ELR (cell line): ENCODE data around the gene FHIP2A.
"Not testable (repeated sequence)": the region's sequence is repeated elsewhere in the genome, so short reads cannot be mapped to it uniquely, and the experiment has no call there.

Experiments used
- DNase-seq: peaks from one replicate; pipeline ENCODE4 v3.0.0-alpha.2; 2015; ENCODE audit warnings: low read depth

Gene FHIP2A

GRCh38 chr10:114819322-114819721 lies 2.3 kb upstream of the FHIP2A start:
- no peak for DNase-seq

GRCh38 chr10:114821915-114822443 lies 399 bp downstream of the FHIP2A start:
- DNase-seq: peak; percentile 54

- DNase-seq: peak; percentile 56
Measured at GRCh38 chr10:114822444-114823076, 980 bp downstream of the FHIP2A start.

- DNase-seq: peak; percentile 37
Measured at GRCh38 chr10:114823077-114823463, 1.5 kb downstream of the FHIP2A start.

- DNase-seq: no peak
Measured at GRCh38 chr10:114824391-114824790, 2.8 kb downstream of the FHIP2A start.

- DNase-seq: peak; percentile 67
Measured at GRCh38 chr10:114825513-114826253, 4.1 kb downstream of the FHIP2A start.

GRCh38 chr10:114829160-114829909 lies 7.8 kb downstream of the FHIP2A start:
- DNase-seq: no peak

- no peak for DNase-seq
Measured at GRCh38 chr10:114831186-114831867, 9.7 kb downstream of the FHIP2A start.

GRCh38 chr10:114837690-114838089 lies 16.1 kb downstream of the FHIP2A start:
- no peak for DNase-seq

GRCh38 chr10:114839901-114840300 lies 18.3 kb downstream of the FHIP2A start:
- DNase-seq: peak; percentile 23

- no peak for DNase-seq
Measured at GRCh38 chr10:114845978-114846693, 24.6 kb downstream of the FHIP2A start.

- not testable (repeated sequence) for DNase-seq
Measured at GRCh38 chr10:114847517-114847916, 25.9 kb downstream of the FHIP2A start.

- DNase-seq: no peak
Measured at GRCh38 chr10:114849674-114850073, 28.1 kb downstream of the FHIP2A start.

- DNase-seq: no peak
Measured at GRCh38 chr10:114850126-114850525, 28.5 kb downstream of the FHIP2A start.

GRCh38 chr10:114851336-114851735 lies 29.8 kb downstream of the FHIP2A start:
- DNase-seq: no peak

- DNase-seq: no peak
Measured at GRCh38 chr10:114852197-114852596, 30.6 kb downstream of the FHIP2A start.

- DNase-seq: no peak
Measured at GRCh38 chr10:114854906-114855305, 33.3 kb downstream of the FHIP2A start.

- DNase-seq: peak; percentile 76
Measured at GRCh38 chr10:114855776-114856543, 34.4 kb downstream of the FHIP2A start.

- peak; percentile 91 for DNase-seq
Measured at GRCh38 chr10:114856544-114857287, 35.1 kb downstream of the FHIP2A start.

GRCh38 chr10:114857288-114857565 lies 35.6 kb downstream of the FHIP2A start:
- not testable (repeated sequence) for DNase-seq
